A549 (cell line): ENCODE results near the gene TRAPPC11. TPM values are rescaled to one million over a fixed set of nuclear protein-coding genes. Genes with fewer than 3 reads are reported as not detected.
A peak's percentile ranks its signal among the peaks of the same experiment; 100 is the strongest.

Experiments used
- ATAC-seq, 2 experiments: fragments of 200-7000 bp in 1 of 2; fragments of >200 bp in 1 of 2; cut with Nextera tagmentation in 1 of 2; cut with Tn5 transposase in 1 of 2; 3 replicates each; pipeline versions ENCODE4 v1.8.0 to v1.9.1; 2018 to 2020; ENCODE audit warnings: mild to moderate bottlenecking in 1 of 2, moderate library complexity in 1 of 2
- CTCF ChIA-PET: fragments of 300-600 bp; sonication (Branson Sonifier 250); formaldehyde crosslinking; extraction: SDS; loops from one replicate; lab custom pipeline; 2021; ENCODE audit warnings: antibody characterized with exemption, inconsistent platforms; lab: Yijun Ruan, JAX
- POLR2A ChIA-PET: fragments of 350-600 bp; formaldehyde crosslinking; extraction: SDS; loops from one replicate; lab custom pipeline; 2021; ENCODE audit warnings: antibody characterized with exemption, inconsistent platforms; lab: Yijun Ruan, JAX
- DNase-seq, 2 experiments: peaks; one replicate each; pipeline versions ENCODE4 v3.0.0 to v3.0.0-alpha.2; 2011 to 2016; ENCODE audit warnings: low read depth in 1 of 2, low spot score in 1 of 2
- FAIRE-seq: peaks from 2 replicates; lab custom pipeline; 2011; peaks lifted over from hg19 to GRCh38; lab: Jason Lieb, UNC
- H3K27ac ChIP-seq, 2 experiments: fragments of >200 bp; sonication (Bioruptor Twin); formaldehyde crosslinking; 3 replicates each; pipeline ENCODE4 v1.5.1; 2016 to 2017
- H3K4me1 ChIP-seq: fragments of >200 bp; sonication (Bioruptor Twin); formaldehyde crosslinking; 3 replicates; pipeline ENCODE4 v1.6.1; 2016
- H3K4me2 ChIP-seq: fragments of >200 bp; sonication (Bioruptor Twin); formaldehyde crosslinking; 3 replicates; pipeline ENCODE4 v1.6.1; 2016
- H3K4me3 ChIP-seq: fragments of >200 bp; sonication (Bioruptor Twin); formaldehyde crosslinking; 3 replicates; pipeline ENCODE4 v1.5.1; 2016
- H3K9me3 ChIP-seq: fragments of >200 bp; sonication (Bioruptor Twin); formaldehyde crosslinking; 3 replicates; pipeline ENCODE4 v1.6.1; 2016
- CEBPB ChIP-seq, 2 experiments: fragments of >200 bp in 1 of 2; sonication (Bioruptor Twin) in 1 of 2; formaldehyde crosslinking in 1 of 2; IDR thresholded peaks; 2 replicates each; pipeline ENCODE4 v1.6.1; 2012 to 2016
- CHD2 ChIP-seq: fragments of 150-350 bp; IDR thresholded peaks from 2 replicates; pipeline ENCODE4 v1.6.1; 2014; ENCODE audit warnings: low read length; ENCODE audit not compliant: partially characterized antibody
- CHD4 ChIP-seq: fragments of 200-600 bp; sonication (generic); IDR thresholded peaks from 2 replicates; pipeline ENCODE4 v1.6.1; 2016; ENCODE audit warnings: antibody characterized with exemption, mild to moderate bottlenecking, borderline replicate concordance
- EHMT2 ChIP-seq: fragments of 200-600 bp; sonication (generic); IDR thresholded peaks from 2 replicates; pipeline ENCODE4 v1.6.1; 2016; ENCODE audit warnings: antibody characterized with exemption, low read depth, mild to moderate bottlenecking, moderate library complexity
- EP300 ChIP-seq, 2 experiments: fragments of >200 bp; sonication (Bioruptor Twin); formaldehyde crosslinking; IDR thresholded peaks; 2 replicates in 1 of 2; 3 replicates in 1 of 2; pipeline ENCODE4 v1.6.1; 2016 to 2017
- ESRRA ChIP-seq: fragments of 150-350 bp; IDR thresholded peaks from 2 replicates; pipeline ENCODE4 v1.6.1; 2014; ENCODE audit warnings: mild to moderate bottlenecking, low read length, borderline replicate concordance
- GATA3 ChIP-seq: IDR thresholded peaks from 2 replicates; pipeline ENCODE4 v1.6.1; 2012; ENCODE audit warnings: borderline replicate concordance
- HDAC2 ChIP-seq: fragments of 200-600 bp; sonication (generic); IDR thresholded peaks from 2 replicates; pipeline ENCODE4 v1.6.1; 2016
- HOXB13 ChIP-seq: fragments of 250-450 bp; sonication (Bioruptor Pico); IDR thresholded peaks from 2 replicates; pipeline ENCODE4 v1.5.0; 2020; ENCODE audit warnings: low read depth, mild to moderate bottlenecking, moderate library complexity
- JUN ChIP-seq, 2 experiments: fragments of >200 bp; sonication (Bioruptor Twin); formaldehyde crosslinking; IDR thresholded peaks; 2 replicates in 1 of 2; 3 replicates in 1 of 2; pipeline ENCODE4 v1.6.1; 2016 to 2017
- KDM1A ChIP-seq: fragments of 200-600 bp; sonication (generic); IDR thresholded peaks from 2 replicates; pipeline ENCODE4 v1.6.1; 2016; ENCODE audit warnings: low read depth, mild to moderate bottlenecking
- MYC ChIP-seq: IDR thresholded peaks from 2 replicates; pipeline ENCODE4 v1.6.1; 2012; ENCODE audit warnings: mild to moderate bottlenecking, inconsistent platforms, low read length, improper control_type of control experiment, borderline replicate concordance
- PHF8 ChIP-seq: fragments of 200-600 bp; sonication (generic); IDR thresholded peaks from 2 replicates; pipeline ENCODE4 v1.6.1; 2016; ENCODE audit warnings: low read depth, mild to moderate bottlenecking, antibody characterized with exemption, moderate library complexity, borderline replicate concordance
- POLR2A ChIP-seq: IDR thresholded peaks from 2 replicates; pipeline ENCODE4 v1.6.1; 2012; ENCODE audit warnings: mild to moderate bottlenecking, low read length
- RARB ChIP-seq: fragments of 250-450 bp; sonication (Bioruptor Pico); IDR thresholded peaks from 2 replicates; pipeline ENCODE4 v1.8.0; 2021; ENCODE audit warnings: mild to moderate bottlenecking, moderate library complexity
- RCOR1 ChIP-seq: fragments of 150-350 bp; IDR thresholded peaks from 2 replicates; pipeline ENCODE4 v1.6.1; 2014; ENCODE audit warnings: antibody characterized with exemption, low read length, low read depth
- RFX5 ChIP-seq: fragments of 450-650 bp; IDR thresholded peaks from 2 replicates; pipeline ENCODE4 v1.7.1; 2014; ENCODE audit warnings: antibody characterized with exemption, mild to moderate bottlenecking, moderate library complexity
- SREBF2 ChIP-seq: fragments of 450-650 bp; IDR thresholded peaks from 2 replicates; pipeline ENCODE4 v1.6.1; 2014; ENCODE audit warnings: mild to moderate bottlenecking, moderate library complexity
- TP53 ChIP-seq: fragments of 250-450 bp; sonication (Bioruptor Pico); IDR thresholded peaks from 2 replicates; pipeline ENCODE4 v1.5.0; 2021; ENCODE audit warnings: mild to moderate bottlenecking, moderate library complexity
- ZSCAN20 ChIP-seq: fragments of 250-450 bp; sonication (Bioruptor Pico); IDR thresholded peaks from 2 replicates; pipeline ENCODE4 v1.8.0; 2022; ENCODE audit warnings: mild to moderate bottlenecking, moderate library complexity
- WGBS: methylation state at CpG from one replicate; pipeline ENCODE4 v1.1.6; 2017; ENCODE audit errors: missing lambda C conversion rate; 5-methylcytosine and 5-hydroxymethylcytosine counted together
- polyA plus RNA-seq, 4 experiments: library from polyadenylated mRNA; depleted of rRNA in 3 of 4; stranded (reverse); fragments of >200 nt; fragmentation: RNase III in 1 of 4; extraction: RNeasy Plus Mini Kit Qiagen cat#74134 plus additional on column Dnase treatment in 1 of 4; gene quantifications; 2 replicates in 3 of 4; 3 replicates in 1 of 4; pipeline ENCODE4 v1.2.3, GENCODE V29; 2011 to 2017
- TF ChIP-seq, protein P1 (sequence below): fragments of 250-450 bp; sonication (Bioruptor Pico); IDR thresholded peaks from 2 replicates; pipeline ENCODE4 v1.5.0; 2020; ENCODE audit warnings: low read depth, mild to moderate bottlenecking, moderate library complexity
- TF ChIP-seq, protein P2 (sequence below): fragments of >200 bp; sonication (Bioruptor Twin); formaldehyde crosslinking; IDR thresholded peaks from 3 replicates; pipeline ENCODE4 v1.6.1; 2016
- TF ChIP-seq, protein P3 (sequence below): fragments of 450-650 bp; IDR thresholded peaks from 2 replicates; pipeline ENCODE4 v1.6.1; 2014; ENCODE audit warnings: antibody characterized with exemption
- TF ChIP-seq, protein P4 (sequence below): IDR thresholded peaks from 2 replicates; pipeline ENCODE4 v1.6.1; 2012
- TF ChIP-seq, protein P5 (sequence below): fragments of 200-600 bp; sonication (generic); IDR thresholded peaks from 2 replicates; pipeline ENCODE4 v1.6.1; 2016; ENCODE audit warnings: antibody characterized with exemption, mild to moderate bottlenecking, moderate library complexity

TRAPPC11 gene
- polyA plus RNA-seq, 2 of the 4 experiments (the other 2 are of a cell fraction) = 10.8 to 39.8 TPM

DNA sequence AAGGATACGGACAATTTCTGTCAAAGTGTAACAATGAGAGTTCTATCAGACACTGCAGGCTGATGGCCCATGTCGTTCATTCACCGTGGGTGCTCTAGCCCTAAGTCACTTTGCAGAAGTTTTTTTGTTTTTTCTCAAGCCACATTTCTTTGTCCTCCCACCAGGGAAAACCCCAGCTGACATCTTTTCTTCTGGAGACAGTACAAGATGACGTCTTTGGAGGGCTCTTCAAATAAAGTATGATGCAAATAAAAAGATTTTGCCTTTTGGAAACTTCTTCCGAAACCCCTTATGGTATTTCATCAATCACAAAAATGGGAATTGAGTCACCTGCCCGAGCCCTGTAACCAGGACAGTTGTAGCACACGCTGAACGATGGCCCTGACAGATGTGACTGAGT is 73.2 kb downstream of the TRAPPC11 start:
- 72% methylated on average over 8 of the region's 8 CpGs for WGBS
- TF ChIP-seq RFX5 = no peak
- no peak for TF ChIP-seq GATA3
- no peak for TF ChIP-seq RARB
- TF ChIP-seq, protein P1, sequence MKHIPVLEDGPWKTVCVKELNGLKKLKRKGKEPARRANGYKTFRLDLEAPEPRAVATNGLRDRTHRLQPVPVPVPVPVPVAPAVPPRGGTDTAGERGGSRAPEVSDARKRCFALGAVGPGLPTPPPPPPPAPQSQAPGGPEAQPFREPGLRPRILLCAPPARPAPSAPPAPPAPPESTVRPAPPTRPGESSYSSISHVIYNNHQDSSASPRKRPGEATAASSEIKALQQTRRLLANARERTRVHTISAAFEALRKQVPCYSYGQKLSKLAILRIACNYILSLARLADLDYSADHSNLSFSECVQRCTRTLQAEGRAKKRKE = no peak
- TF ChIP-seq KDM1A = no peak
- no peak for TF ChIP-seq EHMT2
- TF ChIP-seq HDAC2 = no peak
- TF ChIP-seq, protein P2, sequence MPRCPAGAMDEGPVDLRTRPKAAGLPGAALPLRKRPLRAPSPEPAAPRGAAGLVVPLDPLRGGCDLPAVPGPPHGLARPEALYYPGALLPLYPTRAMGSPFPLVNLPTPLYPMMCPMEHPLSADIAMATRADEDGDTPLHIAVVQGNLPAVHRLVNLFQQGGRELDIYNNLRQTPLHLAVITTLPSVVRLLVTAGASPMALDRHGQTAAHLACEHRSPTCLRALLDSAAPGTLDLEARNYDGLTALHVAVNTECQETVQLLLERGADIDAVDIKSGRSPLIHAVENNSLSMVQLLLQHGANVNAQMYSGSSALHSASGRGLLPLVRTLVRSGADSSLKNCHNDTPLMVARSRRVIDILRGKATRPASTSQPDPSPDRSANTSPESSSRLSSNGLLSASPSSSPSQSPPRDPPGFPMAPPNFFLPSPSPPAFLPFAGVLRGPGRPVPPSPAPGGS = no peak
- no peak for TF ChIP-seq HOXB13 (CRISPR knock-in tag)
- no peak for TF ChIP-seq ESRRA
- TF ChIP-seq JUN (IDR thresholded peaks at IDR 0.05) = no peak
- TF ChIP-seq, protein P3, sequence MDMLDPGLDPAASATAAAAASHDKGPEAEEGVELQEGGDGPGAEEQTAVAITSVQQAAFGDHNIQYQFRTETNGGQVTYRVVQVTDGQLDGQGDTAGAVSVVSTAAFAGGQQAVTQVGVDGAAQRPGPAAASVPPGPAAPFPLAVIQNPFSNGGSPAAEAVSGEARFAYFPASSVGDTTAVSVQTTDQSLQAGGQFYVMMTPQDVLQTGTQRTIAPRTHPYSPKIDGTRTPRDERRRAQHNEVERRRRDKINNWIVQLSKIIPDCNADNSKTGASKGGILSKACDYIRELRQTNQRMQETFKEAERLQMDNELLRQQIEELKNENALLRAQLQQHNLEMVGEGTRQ = no peak
- TF ChIP-seq RCOR1 = no peak
- TF ChIP-seq SREBF2 = no peak
- no peak for TF ChIP-seq MYC
- TF ChIP-seq ZSCAN20 (CRISPR knock-in tag) = no peak
- no peak for TF ChIP-seq TP53 (CRISPR knock-in tag)
- TF ChIP-seq POLR2A = no peak
- TF ChIP-seq EP300 (IDR thresholded peaks at IDR 0.05) = no peak
- no peak for TF ChIP-seq PHF8
- Histone ChIP-seq H3K4me2 (no peak overlapping the region), H3K9me3 (no peaks in the 10 kb centered on the region), H3K4me1 (no peaks in the 10 kb centered on the region), H3K27ac (no peak overlapping the region), H3K4me3 (no peak overlapping the region)
- no peak for ATAC-seq
- ChIA-PET POLR2A (no interaction called here), CTCF (no interaction called here)
- FAIRE-seq = no peak
- DNase-seq = no peak

DNA sequence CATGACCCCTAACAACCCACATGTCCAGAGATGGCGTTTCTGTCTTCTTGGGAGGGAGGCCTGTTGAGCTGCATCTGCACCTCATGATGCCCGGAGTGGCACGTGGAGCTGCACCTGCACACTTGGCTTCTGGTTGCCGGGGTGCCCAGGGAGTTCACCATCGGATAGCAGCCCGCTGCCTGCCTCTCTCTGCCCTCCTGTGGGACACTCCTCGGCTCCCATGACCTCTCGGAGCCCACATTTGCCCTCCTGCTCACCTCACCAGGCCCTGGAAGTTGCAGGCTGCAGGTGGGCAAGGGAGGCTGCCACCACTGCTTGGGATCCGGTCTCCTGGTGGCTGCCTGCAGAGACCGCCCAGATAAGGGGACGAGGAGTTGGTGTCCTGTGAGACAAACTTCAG is 74.1 kb downstream of the TRAPPC11 start:
- no peak overlapping the region for H3K4me2 ChIP-seq
- ChIA-PET POLR2A (no interaction called here), CTCF (no interaction called here)
- no peak for DNase-seq
- 0 out of 3 replicates have a peak, but pooled peaks cover 3% of the 10 kb centered on the region for H3K4me1 ChIP-seq
- TF ChIP-seq EHMT2 (no peak), CHD4 (no peak), CEBPB (IDR thresholded peaks at IDR 0.05) (no peak), RFX5 (no peak), CHD2 (no peak), HOXB13 (CRISPR knock-in tag) (no peak), JUN (IDR thresholded peaks at IDR 0.05) (no peak)
- TF ChIP-seq, protein P3 = no peak
- TF ChIP-seq, protein P4, sequence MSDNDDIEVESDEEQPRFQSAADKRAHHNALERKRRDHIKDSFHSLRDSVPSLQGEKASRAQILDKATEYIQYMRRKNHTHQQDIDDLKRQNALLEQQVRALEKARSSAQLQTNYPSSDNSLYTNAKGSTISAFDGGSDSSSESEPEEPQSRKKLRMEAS = no peak
- TF ChIP-seq, protein P5, sequence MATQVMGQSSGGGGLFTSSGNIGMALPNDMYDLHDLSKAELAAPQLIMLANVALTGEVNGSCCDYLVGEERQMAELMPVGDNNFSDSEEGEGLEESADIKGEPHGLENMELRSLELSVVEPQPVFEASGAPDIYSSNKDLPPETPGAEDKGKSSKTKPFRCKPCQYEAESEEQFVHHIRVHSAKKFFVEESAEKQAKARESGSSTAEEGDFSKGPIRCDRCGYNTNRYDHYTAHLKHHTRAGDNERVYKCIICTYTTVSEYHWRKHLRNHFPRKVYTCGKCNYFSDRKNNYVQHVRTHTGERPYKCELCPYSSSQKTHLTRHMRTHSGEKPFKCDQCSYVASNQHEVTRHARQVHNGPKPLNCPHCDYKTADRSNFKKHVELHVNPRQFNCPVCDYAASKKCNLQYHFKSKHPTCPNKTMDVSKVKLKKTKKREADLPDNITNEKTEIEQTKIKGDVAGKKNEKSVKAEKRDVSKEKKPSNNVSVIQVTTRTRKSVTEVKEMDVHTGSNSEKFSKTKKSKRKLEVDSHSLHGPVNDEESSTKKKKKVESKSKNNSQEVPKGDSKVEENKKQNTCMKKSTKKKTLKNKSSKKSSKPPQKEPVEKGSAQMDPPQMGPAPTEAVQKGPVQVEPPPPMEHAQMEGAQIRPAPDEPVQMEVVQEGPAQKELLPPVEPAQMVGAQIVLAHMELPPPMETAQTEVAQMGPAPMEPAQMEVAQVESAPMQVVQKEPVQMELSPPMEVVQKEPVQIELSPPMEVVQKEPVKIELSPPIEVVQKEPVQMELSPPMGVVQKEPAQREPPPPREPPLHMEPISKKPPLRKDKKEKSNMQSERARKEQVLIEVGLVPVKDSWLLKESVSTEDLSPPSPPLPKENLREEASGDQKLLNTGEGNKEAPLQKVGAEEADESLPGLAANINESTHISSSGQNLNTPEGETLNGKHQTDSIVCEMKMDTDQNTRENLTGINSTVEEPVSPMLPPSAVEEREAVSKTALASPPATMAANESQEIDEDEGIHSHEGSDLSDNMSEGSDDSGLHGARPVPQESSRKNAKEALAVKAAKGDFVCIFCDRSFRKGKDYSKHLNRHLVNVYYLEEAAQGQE = no peak
- TF ChIP-seq, all 56 proteins: peak for 0
- Histone ChIP-seq H3K9me3 (no peaks in the 10 kb centered on the region), H3K27ac (no peak overlapping the region), H3K4me3 (no peak overlapping the region)
- peak; percentile 22 to 43; a peak in 4 of 6 replicates for ATAC-seq
- FAIRE-seq = no peak
- WGBS = no CpG with 5 or more reads among the region's 11 CpGs
